ENCODE data around the gene ZNF491. TPM values are rescaled to one million over a fixed set of nuclear protein-coding genes. Genes with fewer than 3 reads are reported as not detected.
A peak's percentile ranks its signal among the peaks of the same experiment; 100 is the strongest.
"Not testable (repeated sequence)": the region's sequence is repeated elsewhere in the genome, so short reads cannot be mapped to it uniquely, and the experiment has no call there.

ZNF491 gene
- total RNA-seq, 1 donor from 2014 or later: 5.2 TPM

GRCh38 chr19:11843722-11844121 lies 45.4 kb downstream of the ZNF491 start:
- no peaks in the 10 kb centered on the region for H3K36me3 ChIP-seq
- H3K4me1 ChIP-seq: peaks cover 5% of the 10 kb centered on the region
- intact Hi-C loops (cut with DNase I): no loop called here
- H3K4me3 ChIP-seq: no peak overlapping the region
- no peaks in the 10 kb centered on the region for H3K9me3 ChIP-seq
- TF ChIP-seq CTCF (IDR thresholded peaks at IDR 0.05) (no peak), POLR2AphosphoS5 (IDR thresholded peaks at IDR 0.05; ENCODE audit: insufficient read depth in 1 of 2, low read depth in 1 of 2) (no peak), POLR2A (IDR thresholded peaks at IDR 0.05) (no peak)
- H3K27me3 ChIP-seq: no peaks in the 10 kb centered on the region
- DNase-seq (ENCODE audit: extremely low spot score in 2 of 2): no peak
- no peak overlapping the region for H3K27ac ChIP-seq

- DNase-seq (ENCODE audit: extremely low spot score in 2 of 2); H3K4me3 ChIP-seq; H3K9me3 ChIP-seq; intact Hi-C loops (cut with DNase I); H3K36me3 ChIP-seq; H3K27me3 ChIP-seq; H3K27ac ChIP-seq: not testable (repeated sequence)
- H3K4me1 ChIP-seq: peaks cover 19% of the 10 kb centered on the region
These were observed 49.3 kb downstream of the ZNF491 start for GRCh38 chr19:11847615-11848014.

- Histone ChIP-seq H3K4me1 (peaks cover 19% of the 10 kb centered on the region), H3K27me3 (no peaks in the 10 kb centered on the region), H3K27ac (no peak overlapping the region), H3K36me3 (no peaks in the 10 kb centered on the region), H3K9me3 (no peaks in the 10 kb centered on the region), H3K4me3 (peak overlapping the region; percentile 55 to 76)
- intact Hi-C loops (cut with DNase I): no loop called here
- no peak for DNase-seq (ENCODE audit: extremely low spot score in 2 of 2)
- TF ChIP-seq POLR2AphosphoS5 (IDR thresholded peaks at IDR 0.05; ENCODE audit: insufficient read depth in 1 of 2, low read depth in 1 of 2) (no peak), POLR2A (IDR thresholded peaks at IDR 0.05) (no peak), CTCF (IDR thresholded peaks at IDR 0.05) (no peak)
These were observed 49.9 kb downstream of the ZNF491 start for GRCh38 chr19:11848200-11848593.

- Histone ChIP-seq H3K27ac (no peak within 1 kb of the TSS), H3K9me3 (no peaks in the 10 kb centered on the region), H3K4me3 (peak within 1 kb of the TSS; percentile 55 to 76), H3K36me3 (no peaks in the 10 kb centered on the region), H3K27me3 (no peaks in the 10 kb centered on the region), H3K4me1 (peaks cover 19% of the 10 kb centered on the region)
- DNase-seq (ENCODE audit: extremely low spot score in 2 of 2): no peak
- TF ChIP-seq CTCF (IDR thresholded peaks at IDR 0.05) (no peak), POLR2AphosphoS5 (IDR thresholded peaks at IDR 0.05; ENCODE audit: insufficient read depth in 1 of 2, low read depth in 1 of 2) (peak; percentile 62 to 73), POLR2A (IDR thresholded peaks at IDR 0.05) (no peak)
- intact Hi-C loops (cut with DNase I): no loop called here
These were observed 50.5 kb downstream of the ZNF491 start, which contains the start of gene ZNF439 for GRCh38 chr19:11848594-11849469. TSS of gene ZNF439 (plus strand) at chr19:11848726. CDS start at chr19:11848868, 142 bp downstream.

GRCh38 chr19:11850289-11850688 lies 52.0 kb downstream of the ZNF491 start:
- H3K4me3 ChIP-seq; H3K36me3 ChIP-seq; H3K27me3 ChIP-seq; DNase-seq (ENCODE audit: extremely low spot score in 2 of 2); H3K9me3 ChIP-seq; intact Hi-C loops (cut with DNase I); H3K27ac ChIP-seq: not testable (repeated sequence)
- peaks cover 19% of the 10 kb centered on the region for H3K4me1 ChIP-seq

- TF ChIP-seq POLR2AphosphoS5 (IDR thresholded peaks at IDR 0.05; ENCODE audit: insufficient read depth in 1 of 2, low read depth in 1 of 2) (no peak), CTCF (IDR thresholded peaks at IDR 0.05) (no peak), POLR2A (IDR thresholded peaks at IDR 0.05) (no peak)
- no peaks in the 10 kb centered on the region for H3K9me3 ChIP-seq
- intact Hi-C loops (cut with DNase I): no loop called here
- no peak overlapping the region for H3K4me3 ChIP-seq
- no peak overlapping the region for H3K27ac ChIP-seq
- peaks cover 14% of the 10 kb centered on the region for H3K4me1 ChIP-seq
- no peaks in the 10 kb centered on the region for H3K27me3 ChIP-seq
- no peak for DNase-seq (ENCODE audit: extremely low spot score in 2 of 2)
- no peaks in the 10 kb centered on the region for H3K36me3 ChIP-seq
These were observed 55.0 kb downstream of the ZNF491 start for GRCh38 chr19:11853358-11853757.

Measured in vagina (tissue), 2 donors.